Measurements from ENCODE around the gene BIRC3. TPM values are rescaled to one million over a fixed set of nuclear protein-coding genes. Genes with fewer than 3 reads are reported as not detected.
A peak's percentile ranks its signal among the peaks of the same experiment; 100 is the strongest.
"Not testable (repeated sequence)": the region's sequence is repeated elsewhere in the genome, so short reads cannot be mapped to it uniquely, and the experiment has no call there.

BIRC3 gene
- total RNA-seq, 2 experiments from 2014 or later = 76.6 to 79.9 TPM

GRCh38 chr11:102361086-102362031 lies 44.1 kb downstream of the BIRC3 start:
- H3K27me3 Mint-ChIP-seq = no peaks in the 10 kb centered on the region

DNA sequence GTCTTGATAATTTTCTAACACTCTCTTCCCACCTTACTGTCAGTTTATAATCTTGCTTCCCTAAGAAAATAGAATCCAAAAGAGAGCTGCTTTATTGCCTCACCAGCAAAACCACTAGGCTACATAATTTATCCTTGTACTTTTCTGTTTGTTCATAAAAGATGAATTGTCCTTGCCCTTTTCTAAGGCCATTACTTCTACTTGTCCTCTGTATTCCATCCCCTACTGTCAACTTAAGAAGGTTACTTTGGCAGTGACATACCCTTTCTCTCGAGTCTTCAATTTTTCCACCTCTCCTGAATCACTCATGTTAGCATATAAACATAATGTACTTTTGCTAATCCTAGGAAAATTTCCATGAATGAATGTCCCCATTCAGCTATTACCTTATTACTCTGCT lies 47.7 kb downstream of the BIRC3 start:
- DNase-seq = no peak
- Mint-ChIP-seq H3K27ac (no peak overlapping the region), H3K9me3 (peaks cover 4% of the 10 kb centered on the region), H3K36me3 (peaks cover 51% of the 10 kb centered on the region), H3K27me3 (no peaks in the 10 kb centered on the region), H3K4me1 (peaks cover 37% of the 10 kb centered on the region), H3K4me3 (no peak overlapping the region)

More at GRCh38 chr11:102361086-102362031, 44.1 kb downstream of the BIRC3 start:
- Mint-ChIP-seq H3K27ac (peak overlapping the region; percentile 66), H3K4me1 (peaks cover 40% of the 10 kb centered on the region), H3K9me3 (peaks cover 14% of the 10 kb centered on the region), H3K36me3 (peaks cover 60% of the 10 kb centered on the region), H3K4me3 (no peak overlapping the region)
- DNase-seq = peak; percentile 8

- DNase-seq = no peak
- Mint-ChIP-seq H3K4me3 (no peak overlapping the region), H3K9me3 (no peaks in the 10 kb centered on the region), H3K36me3 (peaks cover 41% of the 10 kb centered on the region), H3K27me3 (no peaks in the 10 kb centered on the region), H3K4me1 (peaks cover 22% of the 10 kb centered on the region), H3K27ac (peak overlapping the region; percentile 3)
Measured at GRCh38 chr11:102367364-102367763, 50.1 kb downstream of the BIRC3 start.

DNA sequence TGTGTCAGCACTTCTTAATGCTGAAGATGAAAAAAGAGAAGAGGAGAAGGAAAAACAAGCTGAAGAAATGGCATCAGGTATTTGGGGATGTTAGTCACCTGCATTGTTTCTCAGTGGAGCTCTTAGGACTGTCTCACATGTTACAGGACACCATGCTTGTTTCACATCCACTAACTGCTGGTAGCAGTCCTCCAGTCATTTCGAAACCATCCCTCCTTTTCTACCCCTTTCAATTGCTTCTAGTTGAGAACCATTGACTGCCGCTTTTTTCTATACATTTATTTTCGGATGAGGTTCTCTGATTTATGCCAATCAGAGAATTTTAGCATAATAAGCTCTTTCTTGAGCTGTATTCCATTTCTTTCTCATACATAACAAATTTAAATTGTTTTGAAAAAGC lies 51.2 kb downstream of the BIRC3 start:
- Mint-ChIP-seq H3K36me3 (peaks cover 42% of the 10 kb centered on the region), H3K27me3 (no peaks in the 10 kb centered on the region), H3K4me3 (no peak overlapping the region), H3K4me1 (peaks cover 21% of the 10 kb centered on the region), H3K9me3 (no peaks in the 10 kb centered on the region), H3K27ac (peak overlapping the region; percentile 21)
- no peak for DNase-seq

- H3K27me3 Mint-ChIP-seq, H3K4me3 Mint-ChIP-seq, H3K27ac Mint-ChIP-seq, DNase-seq, H3K9me3 Mint-ChIP-seq: not testable (repeated sequence)
- Mint-ChIP-seq H3K36me3 (peaks cover 37% of the 10 kb centered on the region), H3K4me1 (peaks cover 26% of the 10 kb centered on the region)
Measured at GRCh38 chr11:102374633-102375424, 57.5 kb downstream of the BIRC3 start.

DNA sequence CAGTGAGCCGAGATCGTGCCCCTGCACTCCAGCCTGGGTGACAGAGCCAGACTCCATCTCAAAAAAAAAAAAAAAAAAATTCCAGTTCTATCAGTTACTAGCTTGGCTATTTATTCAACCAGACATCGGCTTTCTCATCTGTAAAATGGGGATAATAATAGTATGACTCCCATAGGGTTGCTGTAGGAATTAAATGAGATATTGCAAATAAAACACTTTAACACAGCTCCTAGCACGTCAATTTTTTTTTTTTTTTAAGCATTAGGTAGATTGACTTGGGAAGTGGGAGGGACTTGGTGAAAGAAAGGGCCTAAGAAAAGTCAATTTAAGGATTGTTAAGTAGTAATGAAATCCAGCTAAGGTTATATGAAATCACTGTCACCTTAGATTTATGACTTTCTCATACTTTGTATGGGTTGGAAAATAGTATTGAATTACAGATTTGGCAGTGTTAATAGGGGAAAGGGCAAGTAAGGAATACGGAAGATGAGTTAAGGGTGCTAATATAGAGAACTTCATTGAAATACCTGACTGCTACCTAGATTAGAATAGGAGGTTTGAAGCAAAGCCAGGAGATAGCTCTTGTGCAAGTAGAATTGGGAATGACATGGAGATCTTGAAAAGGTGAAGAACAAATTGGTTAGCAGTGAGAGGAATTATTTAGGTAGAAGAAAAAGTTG lies 58.6 kb downstream of the BIRC3 start:
- DNase-seq = no peak
- H3K27me3 Mint-ChIP-seq = no peaks in the 10 kb centered on the region
- peaks cover 26% of the 10 kb centered on the region for H3K4me1 Mint-ChIP-seq
- no peak overlapping the region for H3K27ac Mint-ChIP-seq
- H3K9me3 Mint-ChIP-seq = no peaks in the 10 kb centered on the region
- peaks cover 42% of the 10 kb centered on the region for H3K36me3 Mint-ChIP-seq
- H3K4me3 Mint-ChIP-seq = no peak overlapping the region

- Mint-ChIP-seq H3K27me3 (no peaks in the 10 kb centered on the region), H3K36me3 (peaks cover 41% of the 10 kb centered on the region), H3K4me1 (peaks cover 27% of the 10 kb centered on the region), H3K9me3 (no peaks in the 10 kb centered on the region), H3K27ac (no peak overlapping the region), H3K4me3 (no peak overlapping the region)
- DNase-seq = no peak
Measured at GRCh38 chr11:102377891-102378290, 60.6 kb downstream of the BIRC3 start.

- H3K4me3 Mint-ChIP-seq = no peak overlapping the region
- H3K36me3 Mint-ChIP-seq = peaks cover 43% of the 10 kb centered on the region
- no peaks in the 10 kb centered on the region for H3K27me3 Mint-ChIP-seq
- H3K4me1 Mint-ChIP-seq = peaks cover 25% of the 10 kb centered on the region
- DNase-seq = no peak
- no peaks in the 10 kb centered on the region for H3K9me3 Mint-ChIP-seq
- no peak overlapping the region for H3K27ac Mint-ChIP-seq
Measured at GRCh38 chr11:102378818-102379217, 61.5 kb downstream of the BIRC3 start.

DNA sequence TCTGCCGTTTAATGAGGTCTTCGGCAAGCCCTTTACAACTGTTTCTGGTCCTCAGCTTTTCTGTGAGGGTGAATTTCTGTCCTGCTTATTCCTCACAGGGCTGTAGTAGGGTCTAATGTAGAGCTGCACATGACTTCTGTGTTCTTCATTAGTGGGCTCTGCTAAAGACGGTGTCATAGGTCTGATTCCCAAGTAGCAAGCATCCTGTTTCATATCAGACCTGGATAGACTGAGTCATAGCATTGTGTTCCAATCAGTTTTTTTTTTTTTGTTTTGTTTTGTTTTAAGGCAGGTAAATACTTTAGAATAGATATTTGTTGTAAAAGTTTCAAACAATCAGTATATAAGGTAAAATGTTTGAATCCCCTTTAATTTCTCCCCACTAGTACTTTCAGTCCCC lies 65.1 kb downstream of the BIRC3 start:
- Mint-ChIP-seq H3K27me3 (no peaks in the 10 kb centered on the region), H3K27ac (no peak overlapping the region), H3K36me3 (peaks cover 46% of the 10 kb centered on the region), H3K4me1 (peaks cover 35% of the 10 kb centered on the region), H3K4me3 (no peak overlapping the region), H3K9me3 (no peaks in the 10 kb centered on the region)
- DNase-seq = no peak

DNA sequence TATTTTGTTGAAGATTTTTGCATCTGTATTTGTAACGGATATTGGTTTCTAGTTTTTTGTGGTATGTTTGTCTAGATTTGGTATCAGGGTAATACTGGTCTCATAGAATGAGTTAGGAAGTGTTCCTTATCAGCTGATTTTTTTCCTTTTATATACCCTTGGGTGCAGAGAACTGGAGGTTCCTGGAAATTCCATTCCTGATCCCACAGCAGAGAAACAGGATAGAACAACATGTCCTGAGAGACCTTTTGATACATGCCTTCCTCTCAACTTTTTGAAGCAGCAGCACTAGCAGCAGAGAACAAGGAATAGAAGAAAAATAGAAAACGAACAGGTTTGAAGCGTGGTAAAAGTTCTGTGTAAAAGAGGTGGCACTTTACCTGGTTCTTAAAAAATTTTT lies 66.6 kb downstream of the BIRC3 start:
- H3K4me1 Mint-ChIP-seq = peaks cover 31% of the 10 kb centered on the region
- peaks cover 52% of the 10 kb centered on the region for H3K36me3 Mint-ChIP-seq
- no peaks in the 10 kb centered on the region for H3K27me3 Mint-ChIP-seq
- H3K9me3 Mint-ChIP-seq = peaks cover under 1% of the 10 kb centered on the region
- DNase-seq = no peak
- H3K27ac Mint-ChIP-seq = no peak overlapping the region
- no peak overlapping the region for H3K4me3 Mint-ChIP-seq

GRCh38 chr11:102384419-102385079 lies 67.3 kb downstream of the BIRC3 start:
- no peak for DNase-seq
- Mint-ChIP-seq H3K27ac (no peak overlapping the region), H3K4me3 (no peak overlapping the region), H3K36me3 (peaks cover 53% of the 10 kb centered on the region), H3K9me3 (peaks cover 6% of the 10 kb centered on the region), H3K27me3 (no peaks in the 10 kb centered on the region), H3K4me1 (peaks cover 32% of the 10 kb centered on the region)

DNA sequence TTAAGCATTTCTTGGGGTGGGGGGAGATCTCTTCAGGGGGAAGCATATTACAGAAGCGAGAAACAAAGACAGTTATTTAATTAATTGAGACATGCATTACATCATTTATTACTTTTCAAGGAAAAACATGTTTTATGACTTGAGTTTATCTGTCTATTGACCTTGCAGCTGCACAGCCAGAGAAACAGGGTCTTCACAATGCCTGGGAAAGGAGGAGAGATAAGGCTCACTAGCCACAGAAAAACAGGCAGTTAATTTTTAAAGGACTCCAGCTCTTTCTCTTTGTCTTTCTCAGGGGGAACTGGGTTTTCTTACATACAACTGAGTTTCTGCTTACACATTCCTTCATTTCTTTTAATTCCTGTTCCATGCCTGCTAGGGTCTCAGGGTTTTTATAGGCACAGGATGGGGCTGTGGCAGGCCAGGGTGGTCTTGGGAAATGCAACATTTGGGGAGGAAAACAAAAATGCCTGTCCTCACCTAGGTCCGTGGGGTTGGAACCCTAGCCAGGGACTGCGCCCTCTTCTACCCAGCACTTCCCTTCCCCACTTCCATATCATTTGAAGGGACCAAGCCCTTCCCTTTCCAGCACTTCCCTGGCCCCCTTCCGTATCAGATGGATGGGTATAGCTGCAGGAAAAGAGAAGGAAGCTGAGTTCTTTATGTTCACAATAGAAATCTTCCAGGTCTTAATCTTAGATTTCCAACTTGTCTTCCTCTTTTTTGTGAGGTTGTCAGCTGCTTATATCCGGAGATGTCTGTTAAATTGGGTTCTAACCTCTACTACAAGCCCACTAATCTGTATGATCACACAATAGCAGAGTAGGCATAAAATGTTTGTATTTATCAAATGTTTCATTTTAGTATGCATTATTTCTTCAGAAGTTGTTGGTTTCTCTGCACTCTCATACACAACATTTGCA lies 68.1 kb downstream of the BIRC3 start:
- Mint-ChIP-seq H3K4me3 (no peak overlapping the region), H3K27ac (peak overlapping the region; percentile 27), H3K27me3 (no peaks in the 10 kb centered on the region), H3K9me3 (peaks cover 6% of the 10 kb centered on the region), H3K4me1 (peaks cover 35% of the 10 kb centered on the region), H3K36me3 (peaks cover 52% of the 10 kb centered on the region)
- no peak for DNase-seq

- peaks cover 41% of the 10 kb centered on the region for H3K4me1 Mint-ChIP-seq
- no peak for DNase-seq
- H3K9me3 Mint-ChIP-seq = peaks cover 6% of the 10 kb centered on the region
- peak overlapping the region; percentile 25 for H3K27ac Mint-ChIP-seq
- peaks cover 49% of the 10 kb centered on the region for H3K36me3 Mint-ChIP-seq
- H3K4me3 Mint-ChIP-seq = no peak overlapping the region
- H3K27me3 Mint-ChIP-seq = no peaks in the 10 kb centered on the region
Measured at GRCh38 chr11:102386136-102386734, 69.0 kb downstream of the BIRC3 start.
